Lower lobe of right lung (tissue), 2 donors: Measurements from ENCODE around the gene PLAU. TPM values are rescaled to one million over a fixed set of nuclear protein-coding genes. Genes with fewer than 3 reads are reported as not detected.

Experiments
- ATAC-seq, 2 donors: fragments of 200-7000 bp; cut with Tn5 transposase; one replicate each; pipeline ENCODE4 v1.9.1; 2020 to 2022; ENCODE audit warnings: mild to moderate bottlenecking in 2 of 2, moderate library complexity in 2 of 2
- DNase-seq: peaks from one replicate; pipeline ENCODE4 v3.0.0-alpha.2; 2020
- H3K27ac ChIP-seq: fragments of 200-600 bp; one replicate; pipeline ENCODE4 v1.8.0; 2022
- H3K27me3 ChIP-seq: fragments of 200-600 bp; one replicate; pipeline ENCODE4 v1.8.0; 2022; ENCODE audit warnings: low read depth
- H3K36me3 ChIP-seq: fragments of 200-600 bp; one replicate; pipeline ENCODE4 v1.8.0; 2022; ENCODE audit warnings: mild to moderate bottlenecking
- H3K4me1 ChIP-seq: fragments of 200-600 bp; one replicate; pipeline ENCODE4 v1.8.0; 2022
- H3K4me3 ChIP-seq: fragments of 200-600 bp; one replicate; pipeline ENCODE4 v1.8.0; 2022; ENCODE audit warnings: mild to moderate bottlenecking
- H3K9me3 ChIP-seq: fragments of 200-600 bp; one replicate; pipeline ENCODE4 v1.8.0; 2022
- intact Hi-C: fragments of 100-400 bp; cut with DNase I; formaldehyde crosslinking; loops from one replicate; pipeline ENCODE4 v1.11.0; 2022
- total RNA-seq: library from RNA; stranded (reverse); fragmentation: NEBNext Ultra II Directional; extraction: Animal tissue kit (Norgen Biotek cat#: 25700); gene quantifications from one replicate; pipeline ENCODE4 v1.2.1, GENCODE V29; 2021
- TF ChIP-seq, protein P1 (sequence below): fragments of 200-600 bp; IDR thresholded peaks from one replicate; pipeline ENCODE4 v1.8.0; 2022; ENCODE audit warnings: antibody characterized with exemption, mild to moderate bottlenecking
- donor health status: DM: no; HTN: yes; CAD: no; lungs with severe emphysema.

Gene PLAU
- total RNA-seq, 1 donor from 2014 or later = 29.0 TPM

DNA sequence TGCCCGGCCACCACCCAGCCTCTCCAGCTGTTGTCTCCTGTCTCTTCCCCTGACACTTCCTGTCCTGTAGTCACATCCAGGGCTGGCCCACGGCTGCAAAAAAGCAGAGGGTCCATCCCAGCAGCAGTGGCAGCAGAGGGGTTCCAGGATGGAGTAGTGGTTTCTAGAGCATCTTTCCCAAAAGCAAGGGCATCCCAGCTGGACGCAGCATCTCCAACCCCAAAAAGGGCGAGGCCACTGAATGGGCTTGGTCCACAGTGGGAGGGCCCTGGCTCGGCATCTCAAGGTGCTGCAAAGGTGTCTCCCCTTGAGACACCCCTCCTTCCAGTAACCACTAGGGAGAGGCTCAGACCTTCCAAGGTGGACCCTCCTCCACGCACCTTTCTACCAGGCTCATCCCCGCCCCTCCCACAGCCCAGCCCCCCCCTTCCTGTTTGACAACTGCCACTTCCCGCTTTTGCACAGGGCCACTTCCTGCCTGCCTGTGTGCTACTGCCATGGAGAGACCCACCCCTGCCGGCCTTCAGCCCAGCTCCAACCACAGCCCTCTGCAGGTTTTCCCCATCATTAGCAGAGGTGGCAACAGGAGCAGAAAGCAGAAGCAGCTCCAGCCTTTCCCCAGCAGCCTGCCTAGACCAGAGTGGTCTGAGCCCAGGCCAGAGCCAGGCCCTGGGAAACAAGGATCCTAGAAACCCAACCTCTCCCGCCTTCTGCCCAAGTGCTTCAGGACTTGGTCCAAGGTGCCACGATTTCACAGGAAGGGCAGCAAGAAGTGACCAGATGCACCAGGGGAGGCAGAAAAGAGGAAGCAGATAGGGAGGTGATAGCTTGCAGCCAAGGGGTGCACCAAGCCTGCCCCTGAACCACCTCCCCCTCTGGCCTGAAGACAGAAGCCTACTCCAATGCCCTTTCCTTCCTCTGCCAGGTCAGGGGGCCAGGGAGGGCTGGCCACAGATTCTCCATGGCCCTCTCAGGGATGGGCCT, 45.2 kb upstream of the PLAU start:
- H3K27me3 ChIP-seq = no peaks in the 10 kb centered on the region
- intact Hi-C loops = no loop called here
- peak overlapping the region; percentile 78 for H3K27ac ChIP-seq
- H3K4me3 ChIP-seq = peak overlapping the region; percentile 32
- ATAC-seq = peak; percentile 81 to 85
- DNase-seq = peak; percentile 84
- peaks cover 41% of the 10 kb centered on the region for H3K36me3 ChIP-seq
- H3K9me3 ChIP-seq = no peaks in the 10 kb centered on the region
- TF ChIP-seq, protein P1, sequence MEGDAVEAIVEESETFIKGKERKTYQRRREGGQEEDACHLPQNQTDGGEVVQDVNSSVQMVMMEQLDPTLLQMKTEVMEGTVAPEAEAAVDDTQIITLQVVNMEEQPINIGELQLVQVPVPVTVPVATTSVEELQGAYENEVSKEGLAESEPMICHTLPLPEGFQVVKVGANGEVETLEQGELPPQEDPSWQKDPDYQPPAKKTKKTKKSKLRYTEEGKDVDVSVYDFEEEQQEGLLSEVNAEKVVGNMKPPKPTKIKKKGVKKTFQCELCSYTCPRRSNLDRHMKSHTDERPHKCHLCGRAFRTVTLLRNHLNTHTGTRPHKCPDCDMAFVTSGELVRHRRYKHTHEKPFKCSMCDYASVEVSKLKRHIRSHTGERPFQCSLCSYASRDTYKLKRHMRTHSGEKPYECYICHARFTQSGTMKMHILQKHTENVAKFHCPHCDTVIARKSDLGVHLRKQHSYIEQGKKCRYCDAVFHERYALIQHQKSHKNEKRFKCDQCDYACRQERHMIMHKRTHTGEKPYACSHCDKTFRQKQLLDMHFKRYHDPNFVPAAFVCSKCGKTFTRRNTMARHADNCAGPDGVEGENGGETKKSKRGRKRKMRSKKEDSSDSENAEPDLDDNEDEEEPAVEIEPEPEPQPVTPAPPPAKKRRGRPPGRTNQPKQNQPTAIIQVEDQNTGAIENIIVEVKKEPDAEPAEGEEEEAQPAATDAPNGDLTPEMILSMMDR = no peak
- peaks cover 50% of the 10 kb centered on the region for H3K4me1 ChIP-seq

DNA sequence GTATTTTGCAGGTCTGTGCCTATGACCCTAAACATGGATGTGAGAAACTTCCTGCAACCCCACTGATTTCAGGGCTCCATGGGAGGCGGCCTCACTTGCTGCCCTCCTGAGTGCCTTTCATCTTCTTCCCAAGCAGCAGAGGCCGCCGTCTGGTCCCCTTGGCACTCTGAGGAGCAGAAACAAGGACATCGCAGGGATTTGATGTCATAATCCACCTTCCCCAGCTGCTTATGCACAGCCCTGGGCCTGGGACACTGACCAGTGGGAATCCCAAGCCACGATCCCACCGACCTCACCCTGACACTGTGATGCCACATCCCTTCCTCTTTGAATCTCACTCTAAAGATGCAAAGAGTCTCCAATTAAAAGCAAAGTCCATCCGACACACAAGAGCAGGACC, 44.3 kb upstream of the PLAU start:
- Histone ChIP-seq H3K4me1 (peaks cover 56% of the 10 kb centered on the region), H3K36me3 (peaks cover 41% of the 10 kb centered on the region), H3K27ac (peak overlapping the region; percentile 78), H3K4me3 (no peak overlapping the region), H3K9me3 (no peaks in the 10 kb centered on the region), H3K27me3 (no peaks in the 10 kb centered on the region)
- ATAC-seq (no peak), DNase-seq (no peak)
- intact Hi-C loops = no loop called here
- TF ChIP-seq, protein P1 = no peak

GRCh38 chr10:73867126-73867807, 43.7 kb upstream of the PLAU start:
- Histone ChIP-seq H3K27me3 (no peaks in the 10 kb centered on the region), H3K4me3 (no peak overlapping the region), H3K9me3 (no peaks in the 10 kb centered on the region), H3K4me1 (peaks cover 58% of the 10 kb centered on the region), H3K27ac (peak overlapping the region; percentile 78), H3K36me3 (peaks cover 41% of the 10 kb centered on the region)
- intact Hi-C loops = no loop called here
- TF ChIP-seq, protein P1 = no peak
- ATAC-seq (no peak), DNase-seq (no peak)

- TF ChIP-seq, protein P1 = no peak
- intact Hi-C loops = no loop called here
- H3K4me1 ChIP-seq = peaks cover 66% of the 10 kb centered on the region
- no peaks in the 10 kb centered on the region for H3K27me3 ChIP-seq
- H3K36me3 ChIP-seq = peaks cover 41% of the 10 kb centered on the region
- H3K27ac ChIP-seq = peak overlapping the region; percentile 78
- no peak for ATAC-seq
- no peak for DNase-seq
- H3K9me3 ChIP-seq = no peaks in the 10 kb centered on the region
- no peak overlapping the region for H3K4me3 ChIP-seq
Observed at GRCh38 chr10:73867871-73868631, 42.9 kb upstream of the PLAU start.

- DNase-seq = no peak
- Histone ChIP-seq H3K27ac (peak overlapping the region; percentile 78), H3K9me3 (no peaks in the 10 kb centered on the region), H3K4me3 (no peak overlapping the region), H3K4me1 (peaks cover 71% of the 10 kb centered on the region), H3K27me3 (no peaks in the 10 kb centered on the region), H3K36me3 (peaks cover 41% of the 10 kb centered on the region)
- TF ChIP-seq, protein P1 = no peak
- intact Hi-C loops = no loop called here
- no peak for ATAC-seq
Observed at GRCh38 chr10:73868655-73869195, 42.2 kb upstream of the PLAU start.
